T-helper 9 cell (primary cell): Measurements from ENCODE around the gene TFPT.

Experiments
- DNase-seq: peaks from one replicate; pipeline ENCODE4 v3.0.0-alpha.2; 2020

Gene TFPT

GRCh38 chr19:54148158-54148557 lies 32.7 kb upstream of the TFPT start:
- no peak for DNase-seq

DNA sequence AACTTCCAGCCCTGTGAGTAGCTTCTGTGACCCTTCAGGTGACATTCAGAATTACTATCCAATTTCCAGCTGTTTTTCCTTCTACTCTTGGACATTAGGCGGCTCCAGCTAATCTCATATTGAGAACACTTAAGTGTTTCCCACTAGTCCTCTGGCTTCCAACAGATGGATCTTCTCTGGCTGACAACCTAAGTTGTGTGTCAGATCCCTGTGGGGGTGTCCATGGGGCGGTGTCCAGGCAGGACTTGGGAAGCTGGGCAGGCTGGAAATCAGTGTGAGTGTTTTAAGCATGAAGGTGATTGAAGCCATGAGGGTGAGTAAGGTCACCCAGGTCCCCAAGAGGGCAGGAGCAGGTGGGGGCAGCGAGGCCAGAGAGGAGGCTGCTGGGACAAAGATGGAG lies 32.2 kb upstream of the TFPT start:
- DNase-seq: no peak

DNA sequence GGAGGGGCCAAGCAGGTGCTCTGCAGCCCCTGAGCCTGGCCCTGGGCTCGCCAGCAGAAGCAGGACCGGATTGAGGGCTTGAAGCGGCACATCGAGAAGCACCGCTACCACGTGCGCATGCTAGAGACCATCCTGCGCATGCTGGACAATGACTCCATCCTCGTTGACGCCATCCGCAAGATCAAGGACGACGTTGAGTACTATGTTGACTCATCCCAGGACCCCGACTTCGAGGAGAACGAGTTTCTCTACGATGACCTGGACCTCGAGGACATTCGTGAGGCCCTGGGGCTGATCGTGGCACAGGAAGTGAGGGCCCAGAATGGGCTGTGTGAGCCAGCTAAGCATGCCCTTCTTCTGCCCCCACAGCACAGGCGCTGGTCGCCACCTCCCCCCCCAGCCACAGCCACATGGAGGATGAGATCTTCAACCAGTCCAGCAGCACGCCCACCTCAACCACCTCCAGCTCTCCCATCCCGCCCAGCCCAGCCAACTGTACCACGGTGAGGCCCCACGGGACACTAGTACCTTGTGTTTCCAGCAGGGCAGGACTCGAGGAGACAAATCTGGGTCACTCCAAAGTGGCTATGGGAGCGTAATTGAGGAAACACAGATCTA lies 30.2 kb upstream of the TFPT start:
- no peak for DNase-seq

GRCh38 chr19:54142166-54142780 lies 26.8 kb upstream of the TFPT start:
- no peak for DNase-seq

GRCh38 chr19:54141356-54141755 lies 25.9 kb upstream of the TFPT start:
- no peak for DNase-seq

GRCh38 chr19:54138489-54139256 lies 23.2 kb upstream of the TFPT start:
- no peak for DNase-seq

- DNase-seq: no peak
These were observed 22.4 kb upstream of the TFPT start, which contains the start of gene CNOT3 for GRCh38 chr19:54137699-54138488. Gene CNOT3 (plus strand): TSS chr19:54137762. CDS start chr19:54142979, 5,217 bp downstream.

GRCh38 chr19:54136864-54137698 lies 21.6 kb upstream of the TFPT start:
- DNase-seq: peak; percentile 96

DNA sequence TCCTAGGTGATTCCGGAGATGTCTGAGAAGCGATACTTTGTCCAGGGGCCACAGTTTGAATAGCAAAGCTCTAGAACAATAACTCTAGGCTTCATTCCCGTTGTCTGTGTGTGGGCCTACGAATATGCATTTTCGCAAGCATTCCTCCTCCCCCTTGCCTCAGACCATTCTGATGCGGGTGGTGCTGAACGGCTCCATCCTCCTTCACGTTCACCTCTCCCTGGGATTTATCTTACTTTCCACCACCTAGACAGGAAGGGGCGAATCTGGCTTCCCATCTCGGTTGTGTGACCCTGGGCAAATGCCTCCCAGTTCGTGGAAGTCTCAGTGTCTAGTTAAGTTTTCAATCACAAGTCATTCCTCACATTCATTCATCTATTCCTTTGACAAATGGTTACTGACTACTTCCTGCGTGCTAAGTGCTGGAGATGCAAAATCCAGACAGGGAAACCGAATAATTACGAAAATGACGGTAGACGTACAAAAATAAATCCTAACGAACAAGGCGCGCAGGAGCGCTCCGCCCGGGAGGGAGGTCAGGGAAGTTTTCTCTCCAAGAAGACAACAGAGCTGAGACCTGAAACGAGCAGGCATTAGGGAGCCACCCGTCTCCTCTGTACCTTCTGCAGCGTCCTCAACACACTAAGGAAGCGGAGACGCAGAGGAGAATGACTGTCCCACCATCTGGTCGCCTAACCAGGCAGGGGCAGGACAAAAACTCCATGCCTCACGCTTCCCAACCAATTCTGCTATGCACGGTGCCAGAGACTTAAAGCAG lies 20.8 kb upstream of the TFPT start:
- DNase-seq: no peak

DNA sequence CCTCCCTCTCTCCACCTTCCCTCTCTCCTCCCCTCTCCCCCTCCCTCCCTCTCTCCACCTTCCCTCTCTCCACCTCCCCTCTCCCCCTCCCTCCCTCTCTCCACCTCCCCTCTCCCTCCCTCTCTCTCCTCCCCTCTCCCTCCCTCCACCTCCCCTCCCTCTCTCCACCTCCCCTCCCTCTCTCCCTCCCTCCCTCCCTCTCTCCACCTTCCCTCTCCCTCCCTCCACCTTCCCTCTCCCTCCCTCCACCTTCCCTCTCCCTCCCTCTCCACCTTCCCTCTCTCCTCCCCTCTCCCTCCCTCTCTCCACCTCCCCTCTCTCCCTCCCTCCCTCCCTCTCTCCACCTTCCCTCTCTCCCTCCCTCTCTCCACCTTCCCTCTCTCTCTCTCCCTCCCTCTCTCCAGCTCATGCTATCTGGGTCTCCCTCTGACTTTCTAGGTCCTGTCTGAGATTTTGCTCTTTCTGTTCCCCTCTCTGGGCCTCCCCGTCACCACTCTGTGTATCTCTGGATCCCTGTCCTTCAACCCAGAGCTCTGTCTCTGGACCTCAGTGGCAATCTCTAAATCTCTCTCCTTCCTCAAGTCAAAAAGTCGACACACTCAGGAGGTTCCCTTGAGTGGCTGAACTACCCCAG lies 18.6 kb upstream of the TFPT start:
- no peak for DNase-seq

DNA sequence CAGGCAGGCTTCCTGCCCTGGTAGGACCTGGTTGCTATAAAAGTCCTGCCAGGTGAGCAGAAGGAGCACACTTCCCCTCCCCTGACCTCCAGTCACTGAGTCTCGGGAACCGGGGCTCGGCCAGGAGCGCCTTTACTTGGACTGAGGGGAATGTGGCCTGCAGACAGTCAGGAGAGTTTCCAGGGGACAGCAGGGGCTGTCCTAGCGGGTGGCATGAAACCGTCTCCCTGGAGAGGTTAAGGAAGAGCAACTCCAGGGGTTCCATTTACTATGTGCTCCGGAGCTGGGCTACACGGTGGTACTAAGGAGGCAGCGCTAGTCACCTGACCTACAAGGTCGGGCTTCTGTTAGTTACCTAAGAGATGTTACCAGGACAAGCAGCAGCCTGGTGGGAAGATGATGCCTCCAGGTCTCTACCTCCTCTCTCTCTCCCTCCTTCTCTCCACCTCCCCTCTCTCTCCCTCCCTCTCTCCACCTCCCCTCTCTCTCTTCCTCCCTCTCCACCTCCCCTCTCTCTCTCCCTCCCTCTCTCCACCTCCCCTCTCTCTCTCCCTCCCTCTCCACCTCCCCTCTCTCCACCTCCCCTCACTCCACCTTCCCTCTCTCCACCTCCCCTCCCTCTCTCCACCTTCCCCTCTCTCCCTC lies 18.0 kb upstream of the TFPT start:
- DNase-seq: no peak

DNA sequence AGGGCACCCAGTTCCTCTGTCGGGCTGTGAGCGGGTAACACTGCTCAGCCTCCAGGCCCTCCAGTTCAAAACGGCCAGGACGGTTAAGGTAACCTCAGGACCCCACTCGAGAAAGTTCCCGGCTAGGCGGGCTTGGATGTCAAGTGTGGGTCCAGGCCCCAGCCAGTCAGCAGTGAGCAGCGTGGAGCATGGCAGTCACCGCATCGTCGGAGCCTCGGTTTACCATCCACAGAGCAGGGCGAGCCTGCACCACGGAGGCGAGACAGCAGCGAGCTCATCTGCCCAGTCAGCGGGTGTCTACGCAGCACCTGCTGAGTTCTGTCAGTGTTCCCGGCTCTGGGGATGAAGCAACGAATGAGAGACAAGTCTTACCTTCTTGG lies 14.2 kb upstream of the TFPT start:
- no peak for DNase-seq

DNA sequence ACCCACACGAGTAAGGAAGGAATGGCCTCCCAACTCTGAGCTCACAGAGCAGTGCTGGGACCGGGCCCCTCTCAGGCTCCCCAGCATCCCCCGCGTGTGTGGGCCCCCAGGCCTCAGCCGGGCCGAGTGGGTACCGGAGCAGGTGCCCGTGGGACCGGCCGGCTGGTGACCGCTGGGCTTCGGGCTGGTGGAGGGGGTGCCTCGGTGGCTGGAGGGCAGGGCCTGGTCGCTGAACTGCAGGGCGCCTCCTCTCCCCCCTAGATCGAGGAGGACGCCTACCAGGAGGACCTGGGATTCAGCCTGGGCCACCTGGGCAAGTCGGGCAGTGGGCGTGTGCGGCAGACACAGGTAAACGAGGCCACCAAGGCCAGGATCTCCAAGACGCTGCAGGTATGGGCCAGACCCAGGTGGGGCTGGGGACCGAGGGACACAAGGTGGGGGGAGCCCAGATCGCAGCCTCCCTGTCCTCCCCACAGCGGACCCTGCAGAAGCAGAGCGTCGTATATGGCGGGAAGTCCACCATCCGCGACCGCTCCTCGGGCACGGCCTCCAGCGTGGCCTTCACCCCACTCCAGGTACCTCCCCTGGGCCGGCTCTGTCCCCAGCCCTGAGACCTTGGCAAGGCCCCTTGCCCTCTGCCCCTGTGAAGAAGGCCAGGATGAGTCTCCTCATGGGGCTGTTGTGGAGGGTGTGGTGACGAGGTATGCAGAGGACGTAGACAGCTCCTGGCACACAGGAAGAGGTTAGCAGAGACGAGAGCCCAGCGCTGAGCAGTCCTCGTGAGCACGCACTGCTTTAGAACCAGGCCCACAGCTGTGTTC lies 13.5 kb upstream of the TFPT start:
- DNase-seq: no peak

- DNase-seq: no peak
These were observed 12.9 kb upstream of the TFPT start for GRCh38 chr19:54128441-54128725.

- no peak for DNase-seq
These were observed 12.4 kb upstream of the TFPT start for GRCh38 chr19:54127688-54128440.

DNA sequence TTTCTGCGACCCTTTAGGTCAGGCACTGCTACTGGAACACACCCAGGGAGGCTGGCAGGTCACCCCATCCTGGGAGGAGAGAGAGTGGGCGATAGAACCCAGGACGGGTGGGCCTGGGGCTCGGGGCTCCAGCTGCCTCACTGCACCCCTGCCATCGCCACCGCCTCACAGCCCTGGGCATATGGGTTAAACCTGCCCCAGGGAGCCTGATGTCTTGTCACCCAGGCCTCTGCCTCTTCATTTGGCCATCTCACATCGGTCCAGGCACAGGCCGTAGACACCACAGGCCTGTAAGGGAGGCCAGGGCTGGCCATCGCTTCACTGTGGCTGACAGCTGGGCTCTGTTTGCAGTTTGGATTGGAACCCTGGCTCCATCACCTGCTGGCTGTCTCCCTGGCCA lies 10.3 kb upstream of the TFPT start:
- DNase-seq: no peak

DNA sequence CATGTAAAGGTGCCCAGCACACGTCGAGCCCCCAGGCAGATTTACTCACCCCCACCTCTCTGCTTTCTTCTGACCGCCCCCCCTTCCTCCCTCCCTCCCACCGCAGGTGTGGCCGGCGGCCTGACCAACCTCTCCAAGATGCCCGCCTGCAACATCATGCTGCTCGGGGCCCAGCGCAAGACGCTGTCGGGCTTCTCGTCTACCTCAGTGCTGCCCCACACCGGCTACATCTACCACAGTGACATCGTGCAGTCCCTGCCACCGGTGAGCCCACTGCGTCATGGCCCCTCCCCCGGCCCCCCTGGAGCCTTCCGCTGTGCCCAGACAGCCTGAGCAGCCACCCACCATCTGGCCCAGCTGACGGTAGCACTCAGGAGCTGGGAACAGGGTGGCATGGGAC lies 8.9 kb upstream of the TFPT start:
- DNase-seq: no peak

- no peak for DNase-seq
These were observed 8.2 kb upstream of the TFPT start for GRCh38 chr19:54123682-54124081.

DNA sequence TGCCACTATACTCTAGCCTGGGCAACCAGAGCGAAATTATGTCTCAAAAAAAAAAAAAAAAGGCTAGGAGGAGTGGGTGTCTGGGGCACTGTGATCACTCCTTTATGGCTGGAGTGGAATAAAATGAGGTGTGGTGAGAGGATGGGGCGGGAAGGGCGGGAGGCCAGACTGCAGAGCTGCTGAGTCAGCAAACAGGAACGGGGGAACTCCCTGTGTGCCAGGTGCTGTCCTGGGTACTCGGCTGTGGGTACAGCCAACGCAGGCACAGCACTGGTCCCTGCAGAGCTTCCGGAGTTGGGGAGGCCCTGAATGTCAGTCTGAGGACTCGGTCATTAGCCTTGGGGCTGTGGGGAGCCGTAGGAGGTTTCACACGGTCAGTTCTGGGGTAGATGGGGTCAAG lies 5.8 kb upstream of the TFPT start:
- no peak for DNase-seq
